ENCODE results near the gene DNPEP. TPM values are rescaled to one million over a fixed set of nuclear protein-coding genes. Genes with fewer than 3 reads are reported as not detected.

The DNPEP gene
- total RNA-seq, 4 donors from 2014 or later = 45.0 to 98.5 (median 54.1) TPM

DNA sequence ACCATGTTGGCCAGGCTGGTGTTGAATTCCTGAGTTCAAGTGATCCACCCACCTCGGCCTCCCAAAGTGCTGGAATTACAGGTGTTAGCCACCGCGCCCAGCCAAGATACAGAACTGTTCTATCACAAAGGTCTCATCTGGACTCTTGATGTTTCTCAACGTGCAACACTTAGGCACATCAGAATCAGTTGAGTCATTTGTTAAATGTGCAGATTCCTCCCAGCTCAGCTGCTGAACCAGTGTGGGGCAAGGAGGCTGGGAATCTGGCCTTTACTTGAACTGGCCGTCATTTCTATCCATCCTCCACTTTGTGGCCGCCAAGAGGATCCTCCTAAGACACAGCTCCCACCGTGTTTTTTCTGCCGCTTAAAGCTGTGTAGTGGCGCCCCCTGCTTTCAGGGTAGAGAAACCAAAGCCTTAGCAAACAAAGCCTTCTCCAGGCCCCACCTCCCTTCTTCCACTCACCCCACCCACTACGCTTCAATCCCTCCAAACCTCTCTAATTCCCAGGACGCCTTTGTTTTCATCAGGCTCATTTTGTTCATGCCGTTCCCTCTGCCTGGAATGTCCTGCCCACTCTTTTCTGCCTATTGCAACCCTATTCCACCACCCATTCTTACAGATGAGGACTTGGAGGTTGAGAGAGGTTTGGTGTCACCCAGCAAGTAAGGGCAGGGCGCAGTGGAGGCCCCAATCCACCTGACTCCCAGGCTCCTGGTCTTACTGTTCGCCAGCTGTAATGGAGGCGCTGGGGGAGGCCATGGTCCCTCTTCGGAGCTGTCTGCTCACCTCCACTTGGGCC, 46.2 kb upstream of the DNPEP start:
- TF ChIP-seq, protein P1, sequence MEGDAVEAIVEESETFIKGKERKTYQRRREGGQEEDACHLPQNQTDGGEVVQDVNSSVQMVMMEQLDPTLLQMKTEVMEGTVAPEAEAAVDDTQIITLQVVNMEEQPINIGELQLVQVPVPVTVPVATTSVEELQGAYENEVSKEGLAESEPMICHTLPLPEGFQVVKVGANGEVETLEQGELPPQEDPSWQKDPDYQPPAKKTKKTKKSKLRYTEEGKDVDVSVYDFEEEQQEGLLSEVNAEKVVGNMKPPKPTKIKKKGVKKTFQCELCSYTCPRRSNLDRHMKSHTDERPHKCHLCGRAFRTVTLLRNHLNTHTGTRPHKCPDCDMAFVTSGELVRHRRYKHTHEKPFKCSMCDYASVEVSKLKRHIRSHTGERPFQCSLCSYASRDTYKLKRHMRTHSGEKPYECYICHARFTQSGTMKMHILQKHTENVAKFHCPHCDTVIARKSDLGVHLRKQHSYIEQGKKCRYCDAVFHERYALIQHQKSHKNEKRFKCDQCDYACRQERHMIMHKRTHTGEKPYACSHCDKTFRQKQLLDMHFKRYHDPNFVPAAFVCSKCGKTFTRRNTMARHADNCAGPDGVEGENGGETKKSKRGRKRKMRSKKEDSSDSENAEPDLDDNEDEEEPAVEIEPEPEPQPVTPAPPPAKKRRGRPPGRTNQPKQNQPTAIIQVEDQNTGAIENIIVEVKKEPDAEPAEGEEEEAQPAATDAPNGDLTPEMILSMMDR (IDR thresholded peaks at IDR 0.05; ENCODE audit: low read depth) = no peak

DNA sequence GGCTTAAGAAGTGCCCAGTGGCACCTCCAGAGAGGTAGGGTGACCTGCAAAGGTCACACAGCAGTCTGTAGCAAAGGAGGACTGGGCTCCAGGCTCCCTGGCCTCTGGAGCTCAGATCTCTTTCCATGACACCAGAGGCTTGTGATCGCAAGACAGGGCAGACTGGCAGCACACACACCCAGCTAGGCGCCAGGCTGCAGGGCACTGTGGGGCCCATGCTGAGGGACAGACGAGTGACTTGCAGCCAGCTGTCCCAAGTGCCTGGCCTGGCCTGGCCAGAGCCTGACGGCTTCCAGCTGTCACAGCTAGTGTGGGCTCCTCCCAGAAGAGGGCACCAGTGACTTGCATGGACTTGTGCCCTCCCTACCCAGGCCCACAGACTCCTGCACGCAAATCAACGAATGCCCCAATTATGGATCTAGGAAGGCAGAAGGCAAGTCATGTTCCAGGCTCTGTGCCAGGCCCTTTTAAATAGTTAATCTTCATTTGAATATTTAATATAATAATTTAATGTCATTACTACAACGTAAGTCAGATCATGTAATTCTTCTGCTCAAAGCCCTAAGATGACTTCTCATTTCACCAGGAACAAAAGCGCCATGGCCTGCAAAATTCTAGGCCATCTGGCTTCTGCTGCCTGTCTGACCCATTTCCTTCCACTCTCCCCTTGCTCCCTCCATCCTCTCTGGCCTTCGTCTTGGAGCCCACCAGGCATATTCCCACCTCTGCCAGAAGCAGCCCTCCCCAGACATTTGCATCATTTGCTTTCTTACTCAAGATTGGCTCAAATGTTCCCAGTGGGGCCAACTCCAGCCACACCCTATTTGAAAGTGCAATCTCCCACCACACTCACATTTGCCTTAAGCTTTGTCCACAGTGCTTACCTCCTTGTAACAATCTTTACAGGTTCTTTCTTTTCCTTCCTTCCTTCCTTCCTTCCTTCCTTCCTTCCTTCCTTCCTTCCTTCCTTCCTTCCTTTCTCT, 43.2 kb upstream of the DNPEP start:
- TF ChIP-seq, protein P1 (IDR thresholded peaks at IDR 0.05; ENCODE audit: low read depth) = no peak

DNA sequence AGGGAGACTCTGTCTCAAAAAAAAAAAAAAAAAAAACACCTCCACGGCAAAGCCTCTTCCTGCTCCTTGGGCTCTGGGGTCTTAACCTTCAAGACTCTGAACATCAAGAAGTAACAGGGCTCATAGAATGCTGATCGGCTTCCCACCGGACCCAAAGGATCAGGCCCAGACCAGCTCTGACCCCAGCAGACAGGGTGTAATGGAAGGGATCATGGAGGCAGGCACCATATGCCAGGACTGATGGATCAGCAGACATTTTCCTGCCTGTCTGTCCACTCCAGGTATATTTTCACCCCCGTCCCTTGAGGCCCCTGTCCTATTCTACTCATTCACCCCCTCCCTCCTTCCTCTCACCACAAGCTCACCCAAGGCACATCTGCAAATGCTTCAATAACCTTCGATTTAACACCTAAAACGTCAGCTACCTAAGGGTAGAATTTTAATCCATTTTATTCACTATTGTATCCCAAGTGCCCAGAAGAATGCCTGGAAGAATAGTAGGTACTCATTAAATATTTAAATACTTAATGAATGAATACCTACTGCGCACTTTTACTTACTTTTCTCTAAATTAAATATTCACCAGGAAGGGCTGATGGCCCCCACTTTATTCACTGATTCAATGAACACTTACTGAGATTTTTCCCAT, 42.4 kb upstream of the DNPEP start:
- TF ChIP-seq, protein P1 (IDR thresholded peaks at IDR 0.05; ENCODE audit: low read depth) = no peak

DNA sequence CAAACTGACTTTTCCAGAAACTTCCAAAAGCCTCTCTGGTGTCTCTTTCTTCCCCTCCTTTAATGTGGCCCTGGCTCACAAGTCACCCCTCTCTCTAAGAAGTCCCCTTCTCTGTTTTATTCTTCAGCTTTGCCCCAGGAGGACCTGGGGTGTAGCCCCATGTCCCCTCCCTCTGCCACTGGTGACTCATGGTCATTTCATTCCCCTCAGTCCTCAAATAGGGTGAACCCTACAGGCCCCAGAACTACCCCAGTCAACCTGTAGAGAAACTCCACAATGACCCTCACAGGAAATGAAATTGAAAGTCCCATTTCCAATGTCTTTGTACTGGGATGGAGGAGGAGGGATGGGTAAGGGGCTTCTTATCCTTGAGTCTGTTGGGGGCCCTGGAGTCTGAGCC, 40.8 kb upstream of the DNPEP start:
- TF ChIP-seq, protein P1 (IDR thresholded peaks at IDR 0.05; ENCODE audit: low read depth) = no peak

DNA sequence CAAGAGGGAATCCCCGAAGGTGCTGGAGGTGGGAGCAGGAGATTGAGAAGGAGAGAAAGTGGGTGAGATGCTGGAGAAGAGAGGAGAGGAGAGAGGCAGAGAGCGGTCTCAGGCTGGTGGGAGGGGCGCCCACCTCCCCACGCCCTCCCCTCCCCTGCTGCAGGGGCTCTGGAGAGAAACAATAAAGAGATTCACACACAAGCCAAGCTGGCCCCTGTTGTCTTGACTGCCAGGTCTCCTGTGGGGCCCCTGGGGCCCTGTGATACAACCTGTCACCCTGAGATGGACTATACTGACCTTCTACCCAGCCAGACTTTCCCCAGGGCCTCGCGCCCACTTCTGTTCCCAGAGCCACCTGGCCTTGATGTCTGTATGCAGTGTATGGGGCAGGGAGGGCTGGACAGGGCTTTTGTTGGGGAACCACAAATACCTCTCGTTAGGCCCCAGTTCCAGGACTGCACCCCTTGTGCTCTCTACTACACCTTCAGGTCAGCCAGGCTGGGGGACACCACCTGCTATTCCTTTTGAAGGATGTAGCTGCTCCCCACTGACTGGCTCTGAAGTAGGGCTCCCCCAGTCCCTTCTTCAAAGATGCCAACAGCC, 38.9 kb upstream of the DNPEP start:
- TF ChIP-seq, protein P1 (IDR thresholded peaks at IDR 0.05; ENCODE audit: low read depth) = no peak

DNA sequence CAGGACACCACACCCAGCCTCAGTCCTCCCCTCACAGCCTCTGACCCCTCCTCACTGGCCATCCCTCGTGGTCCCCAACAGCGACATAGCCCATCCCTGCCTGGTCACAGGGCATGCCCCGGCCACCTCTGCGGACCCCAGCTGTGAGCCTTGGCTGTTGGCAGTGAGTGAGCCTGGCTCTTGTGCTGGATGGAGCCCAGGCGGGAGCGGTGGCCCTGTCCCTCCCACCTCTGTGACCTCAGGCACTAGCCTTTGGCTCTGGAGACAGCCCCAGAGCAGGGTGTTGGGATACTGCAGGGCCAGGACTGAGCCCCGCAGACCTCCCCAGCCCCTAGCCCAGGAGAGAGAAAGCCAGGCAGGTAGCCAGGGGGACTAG, 38.3 kb upstream of the DNPEP start:
- TF ChIP-seq, protein P1 (IDR thresholded peaks at IDR 0.05; ENCODE audit: low read depth) = no peak
